ENCODE data around the gene TANGO6.

The TANGO6 gene

GRCh38 chr16:68993885-68994284 lies 150.6 kb downstream of the TANGO6 start:
- Histone ChIP-seq H3K27me3 (ENCODE audit: low read depth, low read length) (no peaks in the 10 kb centered on the region), H3K4me1 (ENCODE audit: control insufficient read depth in 1 of 2, insufficient read depth in 2 of 2, low read length in 2 of 2) (no peaks in the 10 kb centered on the region), H3K27ac (ENCODE audit: low read length) (peak overlapping the region; percentile 36), H3K9me3 (ENCODE audit: control insufficient read depth in 1 of 2, low read length in 2 of 2) (no peaks in the 10 kb centered on the region), H3K4me3 (ENCODE audit: low read depth in 1 of 2, low read length in 2 of 2) (no peak overlapping the region), H3K36me3 (ENCODE audit: control insufficient read depth in 1 of 2, insufficient read depth in 2 of 2, low read length in 2 of 2) (no peaks in the 10 kb centered on the region)

- H3K27me3 ChIP-seq (ENCODE audit: low read depth, low read length) = no peaks in the 10 kb centered on the region
- no peaks in the 10 kb centered on the region for H3K36me3 ChIP-seq (ENCODE audit: control insufficient read depth in 1 of 2, insufficient read depth in 2 of 2, low read length in 2 of 2)
- no peak overlapping the region for H3K4me3 ChIP-seq (ENCODE audit: low read depth in 1 of 2, low read length in 2 of 2)
- H3K27ac ChIP-seq (ENCODE audit: low read length) = no peak overlapping the region
- no peaks in the 10 kb centered on the region for H3K4me1 ChIP-seq (ENCODE audit: control insufficient read depth in 1 of 2, insufficient read depth in 2 of 2, low read length in 2 of 2)
- no peaks in the 10 kb centered on the region for H3K9me3 ChIP-seq (ENCODE audit: control insufficient read depth in 1 of 2, low read length in 2 of 2)
Observed at GRCh38 chr16:68994324-68994723, 151.0 kb downstream of the TANGO6 start.

DNA sequence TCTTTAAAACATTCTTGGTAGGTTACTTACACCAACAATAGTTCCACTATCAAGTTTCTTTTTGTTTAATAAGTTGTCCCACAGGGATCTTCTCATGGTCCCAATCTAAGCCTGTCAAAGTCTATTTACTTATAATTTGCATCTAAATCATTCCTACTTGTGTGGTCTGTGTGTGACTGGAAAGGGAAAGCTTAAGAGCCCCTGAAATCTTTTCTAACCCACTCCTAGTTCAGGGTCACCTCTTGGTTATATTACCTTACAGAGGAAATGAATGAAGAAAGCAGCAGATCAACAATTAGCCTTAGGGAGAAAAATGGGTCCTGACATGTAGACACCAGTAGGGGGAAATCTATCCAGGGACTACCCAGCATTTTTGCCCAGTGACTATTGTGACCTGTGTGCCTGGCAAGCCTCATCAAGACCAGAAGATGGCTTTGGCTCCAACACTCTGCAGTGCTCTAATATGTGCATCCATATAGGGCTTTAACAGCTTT lies 151.7 kb downstream of the TANGO6 start:
- Histone ChIP-seq H3K36me3 (ENCODE audit: control insufficient read depth in 1 of 2, insufficient read depth in 2 of 2, low read length in 2 of 2) (no peaks in the 10 kb centered on the region), H3K4me1 (ENCODE audit: control insufficient read depth in 1 of 2, insufficient read depth in 2 of 2, low read length in 2 of 2) (no peaks in the 10 kb centered on the region), H3K27ac (ENCODE audit: low read length) (no peak overlapping the region), H3K27me3 (ENCODE audit: low read depth, low read length) (no peaks in the 10 kb centered on the region), H3K4me3 (ENCODE audit: low read depth in 1 of 2, low read length in 2 of 2) (no peak overlapping the region), H3K9me3 (ENCODE audit: control insufficient read depth in 1 of 2, low read length in 2 of 2) (no peaks in the 10 kb centered on the region)

- Histone ChIP-seq H3K27ac (ENCODE audit: low read length) (no peak overlapping the region), H3K4me3 (ENCODE audit: low read depth in 1 of 2, low read length in 2 of 2) (no peak overlapping the region), H3K9me3 (ENCODE audit: control insufficient read depth in 1 of 2, low read length in 2 of 2) (no peaks in the 10 kb centered on the region), H3K36me3 (ENCODE audit: control insufficient read depth in 1 of 2, insufficient read depth in 2 of 2, low read length in 2 of 2) (peaks cover 0 to 6% of the 10 kb centered on the region in 2 donors), H3K4me1 (ENCODE audit: control insufficient read depth in 1 of 2, insufficient read depth in 2 of 2, low read length in 2 of 2) (no peaks in the 10 kb centered on the region), H3K27me3 (ENCODE audit: low read depth, low read length) (no peaks in the 10 kb centered on the region)
Observed at GRCh38 chr16:68997564-68997963, 154.2 kb downstream of the TANGO6 start.

GRCh38 chr16:68999114-68999513 lies 155.8 kb downstream of the TANGO6 start:
- Histone ChIP-seq H3K4me1 (ENCODE audit: control insufficient read depth in 1 of 2, insufficient read depth in 2 of 2, low read length in 2 of 2) (no peaks in the 10 kb centered on the region), H3K9me3 (ENCODE audit: control insufficient read depth in 1 of 2, low read length in 2 of 2) (no peaks in the 10 kb centered on the region), H3K27me3 (ENCODE audit: low read depth, low read length) (no peaks in the 10 kb centered on the region), H3K27ac (ENCODE audit: low read length) (no peak overlapping the region), H3K36me3 (ENCODE audit: control insufficient read depth in 1 of 2, insufficient read depth in 2 of 2, low read length in 2 of 2) (peaks cover 0 to 6% of the 10 kb centered on the region in 2 donors), H3K4me3 (ENCODE audit: low read depth in 1 of 2, low read length in 2 of 2) (no peak overlapping the region)

DNA sequence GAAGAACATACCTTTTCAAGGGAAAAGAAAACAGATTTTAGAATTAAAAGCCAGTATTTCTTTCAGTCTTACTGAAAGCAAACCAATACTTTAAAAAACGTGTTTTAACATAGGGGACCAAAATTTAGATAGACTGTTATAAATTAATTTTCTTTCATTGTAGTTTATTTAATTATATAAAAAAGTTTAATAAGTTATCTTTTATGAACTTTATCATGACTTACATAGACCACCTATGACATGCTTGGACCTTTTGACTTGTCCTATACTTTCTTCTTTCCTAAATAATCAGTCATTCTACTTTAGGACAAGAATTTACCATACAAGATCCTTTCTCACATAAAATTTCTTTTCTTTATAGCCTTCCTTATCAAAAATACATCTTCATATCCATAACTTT lies 160.2 kb downstream of the TANGO6 start:
- no peak overlapping the region for H3K27ac ChIP-seq (ENCODE audit: low read length)
- no peaks in the 10 kb centered on the region for H3K4me1 ChIP-seq (ENCODE audit: control insufficient read depth in 1 of 2, insufficient read depth in 2 of 2, low read length in 2 of 2)
- H3K9me3 ChIP-seq (ENCODE audit: control insufficient read depth in 1 of 2, low read length in 2 of 2) = no peaks in the 10 kb centered on the region
- H3K27me3 ChIP-seq (ENCODE audit: low read depth, low read length) = no peaks in the 10 kb centered on the region
- peaks cover 0 to 6% of the 10 kb centered on the region in 2 donors for H3K36me3 ChIP-seq (ENCODE audit: control insufficient read depth in 1 of 2, insufficient read depth in 2 of 2, low read length in 2 of 2)
- H3K4me3 ChIP-seq (ENCODE audit: low read depth in 1 of 2, low read length in 2 of 2) = no peak overlapping the region

DNA sequence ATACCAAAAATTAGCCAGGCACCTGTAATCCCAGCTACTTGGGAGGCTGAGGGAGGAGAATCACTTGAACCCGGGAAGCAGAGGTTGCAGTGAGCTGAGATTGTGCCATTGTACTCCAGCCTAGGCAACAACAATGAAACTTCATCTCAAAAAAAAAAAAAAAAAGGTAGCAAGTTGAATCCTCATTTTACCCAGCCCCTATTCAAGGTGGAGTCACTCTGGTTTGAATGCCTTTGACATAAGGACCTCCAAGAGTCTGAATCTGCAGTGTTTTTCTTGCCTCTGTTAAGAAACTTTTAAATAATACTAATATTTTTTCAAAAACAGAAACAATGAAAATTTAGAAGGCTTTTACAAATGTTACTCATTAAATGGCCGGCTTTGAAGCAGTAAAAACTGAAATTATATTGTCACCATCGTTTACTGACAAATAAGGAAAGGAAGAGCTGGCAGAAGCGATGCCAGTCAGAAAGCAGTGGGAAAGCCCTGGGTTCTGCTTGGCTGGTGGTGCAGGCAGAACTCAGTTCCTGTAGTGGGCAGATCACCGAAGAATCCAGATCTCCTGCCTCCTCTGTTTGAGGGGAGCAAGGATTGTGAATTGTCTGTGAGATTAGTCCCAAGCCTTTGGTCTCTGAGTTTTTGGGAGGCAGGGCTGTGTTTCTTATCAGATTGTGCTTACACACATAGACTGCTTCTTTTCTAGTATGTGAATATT lies 162.5 kb downstream of the TANGO6 start:
- H3K9me3 ChIP-seq (ENCODE audit: control insufficient read depth in 1 of 2, low read length in 2 of 2) = no peaks in the 10 kb centered on the region
- no peaks in the 10 kb centered on the region for H3K27me3 ChIP-seq (ENCODE audit: low read depth, low read length)
- H3K4me3 ChIP-seq (ENCODE audit: low read depth in 1 of 2, low read length in 2 of 2) = no peak overlapping the region
- H3K4me1 ChIP-seq (ENCODE audit: control insufficient read depth in 1 of 2, insufficient read depth in 2 of 2, low read length in 2 of 2) = no peaks in the 10 kb centered on the region
- peaks cover 0 to 6% of the 10 kb centered on the region in 2 donors for H3K36me3 ChIP-seq (ENCODE audit: control insufficient read depth in 1 of 2, insufficient read depth in 2 of 2, low read length in 2 of 2)
- no peak overlapping the region for H3K27ac ChIP-seq (ENCODE audit: low read length)

DNA sequence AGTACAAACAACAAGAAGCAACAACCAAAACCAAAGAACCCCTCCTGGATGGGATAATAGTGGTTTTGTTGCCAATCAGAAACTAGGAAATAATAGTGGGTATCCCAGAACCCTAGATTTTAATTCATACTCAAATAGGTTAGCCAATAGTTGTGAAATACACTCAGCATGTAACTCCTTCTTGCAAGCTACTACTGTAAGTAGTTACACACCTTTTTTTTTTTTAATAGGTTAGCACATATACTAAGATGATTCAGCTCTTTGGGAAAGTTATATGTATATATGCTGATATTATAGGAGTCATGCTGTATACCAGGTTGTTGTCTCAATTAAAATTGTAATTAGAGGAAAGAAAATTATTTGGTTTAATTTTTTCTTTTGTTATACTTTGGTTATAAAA lies 169.6 kb downstream of the TANGO6 start:
- Histone ChIP-seq H3K4me3 (ENCODE audit: low read depth in 1 of 2, low read length in 2 of 2) (no peak overlapping the region), H3K9me3 (ENCODE audit: control insufficient read depth in 1 of 2, low read length in 2 of 2) (no peaks in the 10 kb centered on the region), H3K4me1 (ENCODE audit: control insufficient read depth in 1 of 2, insufficient read depth in 2 of 2, low read length in 2 of 2) (no peaks in the 10 kb centered on the region), H3K27me3 (ENCODE audit: low read depth, low read length) (no peaks in the 10 kb centered on the region), H3K27ac (ENCODE audit: low read length) (no peak overlapping the region), H3K36me3 (ENCODE audit: control insufficient read depth in 1 of 2, insufficient read depth in 2 of 2, low read length in 2 of 2) (no peaks in the 10 kb centered on the region)

DNA sequence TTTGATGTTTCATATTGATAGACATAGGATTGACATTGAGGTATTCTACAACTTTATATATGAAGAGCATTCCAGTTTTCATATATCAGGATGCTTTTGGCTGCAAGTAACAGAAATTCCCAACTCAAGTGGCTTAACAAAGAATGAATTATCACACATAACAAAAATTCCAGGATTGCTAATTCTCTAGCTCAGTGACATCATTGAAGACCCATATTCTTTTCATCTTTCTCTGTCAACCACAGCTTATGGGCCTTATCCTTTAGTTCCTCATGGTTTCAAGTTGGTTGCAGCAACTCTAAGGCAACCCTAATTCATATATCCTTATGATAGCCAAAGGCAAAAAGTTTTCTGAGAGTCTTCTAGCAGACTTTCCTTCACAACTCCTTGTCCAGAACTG lies 170.7 kb downstream of the TANGO6 start:
- Histone ChIP-seq H3K4me1 (ENCODE audit: control insufficient read depth in 1 of 2, insufficient read depth in 2 of 2, low read length in 2 of 2) (no peaks in the 10 kb centered on the region), H3K27me3 (ENCODE audit: low read depth, low read length) (no peaks in the 10 kb centered on the region), H3K27ac (ENCODE audit: low read length) (no peak overlapping the region), H3K4me3 (ENCODE audit: low read depth in 1 of 2, low read length in 2 of 2) (no peak overlapping the region), H3K36me3 (ENCODE audit: control insufficient read depth in 1 of 2, insufficient read depth in 2 of 2, low read length in 2 of 2) (no peaks in the 10 kb centered on the region), H3K9me3 (ENCODE audit: control insufficient read depth in 1 of 2, low read length in 2 of 2) (no peaks in the 10 kb centered on the region)

DNA sequence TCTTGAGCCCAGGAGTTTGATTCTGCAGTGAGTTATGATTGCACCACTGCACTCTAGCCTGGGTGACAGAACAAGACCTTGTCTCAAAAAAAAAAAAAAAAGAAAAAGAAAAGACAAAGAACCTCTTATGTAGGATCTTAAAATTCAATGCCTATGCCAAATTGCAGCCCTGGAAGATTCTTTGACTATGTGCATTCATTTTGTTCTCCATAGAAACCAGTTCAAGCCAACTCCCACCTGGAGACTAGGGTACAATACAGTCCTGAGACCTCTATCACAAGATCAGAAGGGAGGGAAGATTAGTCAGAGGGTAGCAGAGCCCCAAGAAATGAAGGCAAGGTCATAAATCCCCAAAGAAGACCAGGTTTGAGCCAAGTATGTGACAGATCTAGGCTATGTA lies 171.5 kb downstream of the TANGO6 start:
- H3K9me3 ChIP-seq (ENCODE audit: control insufficient read depth in 1 of 2, low read length in 2 of 2) = no peaks in the 10 kb centered on the region
- no peaks in the 10 kb centered on the region for H3K36me3 ChIP-seq (ENCODE audit: control insufficient read depth in 1 of 2, insufficient read depth in 2 of 2, low read length in 2 of 2)
- H3K4me3 ChIP-seq (ENCODE audit: low read depth in 1 of 2, low read length in 2 of 2) = no peak overlapping the region
- H3K4me1 ChIP-seq (ENCODE audit: control insufficient read depth in 1 of 2, insufficient read depth in 2 of 2, low read length in 2 of 2) = no peaks in the 10 kb centered on the region
- no peaks in the 10 kb centered on the region for H3K27me3 ChIP-seq (ENCODE audit: low read depth, low read length)
- H3K27ac ChIP-seq (ENCODE audit: low read length) = no peak overlapping the region

DNA sequence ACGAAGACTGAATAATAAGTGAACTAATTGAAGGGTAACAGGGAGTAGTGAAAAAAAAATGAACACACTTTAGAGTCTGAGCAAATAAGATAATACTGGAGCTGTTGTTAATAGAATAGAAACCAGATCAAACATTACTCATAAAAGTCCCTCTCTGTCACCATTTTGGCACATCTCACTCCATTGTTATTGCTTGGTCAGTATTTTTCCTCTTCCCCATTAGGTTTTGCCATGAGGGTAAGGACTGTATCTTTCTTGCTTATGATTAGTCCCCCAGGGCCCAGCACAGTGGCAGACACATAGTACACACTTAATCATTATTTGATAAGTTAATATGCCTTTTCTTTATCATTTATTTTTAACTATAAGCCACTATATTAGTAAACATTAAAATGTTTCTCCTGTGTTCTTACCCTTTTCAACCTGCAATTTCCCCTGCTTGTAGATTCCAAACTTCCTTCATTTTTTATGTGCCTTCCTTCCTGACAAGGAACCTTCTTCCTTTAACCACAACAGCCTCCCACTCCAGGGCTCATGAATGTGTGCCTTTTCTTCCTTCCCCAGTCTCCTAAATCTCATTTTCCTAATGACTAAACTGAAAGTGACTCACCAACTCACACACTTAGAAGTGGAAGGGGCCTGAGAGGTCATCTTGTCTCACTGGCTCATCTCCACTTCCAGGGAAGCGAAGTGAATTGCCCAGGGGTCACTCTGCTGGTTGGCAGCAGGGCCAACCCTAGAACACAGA lies 173.9 kb downstream of the TANGO6 start:
- Histone ChIP-seq H3K4me1 (ENCODE audit: control insufficient read depth in 1 of 2, insufficient read depth in 2 of 2, low read length in 2 of 2) (no peaks in the 10 kb centered on the region), H3K36me3 (ENCODE audit: control insufficient read depth in 1 of 2, insufficient read depth in 2 of 2, low read length in 2 of 2) (no peaks in the 10 kb centered on the region), H3K9me3 (ENCODE audit: control insufficient read depth in 1 of 2, low read length in 2 of 2) (no peaks in the 10 kb centered on the region), H3K27ac (ENCODE audit: low read length) (no peak overlapping the region), H3K4me3 (ENCODE audit: low read depth in 1 of 2, low read length in 2 of 2) (no peak overlapping the region), H3K27me3 (ENCODE audit: low read depth, low read length) (no peaks in the 10 kb centered on the region)

All from muscle layer of duodenum (tissue), 2 donors.